Stimulated activated CD4-positive, alpha-beta T cell treated with anti-CD3 and anti-CD28 coated beads, Interleukin-4, amount 100 ng/mL, for 1 hour (primary cell): ENCODE data around the gene TSPAN9.

Source experiments
- DNase-seq: peaks from one replicate; pipeline ENCODE4 v3.0.0-alpha.2; 2020

The TSPAN9 gene

GRCh38 chr12:3195859-3196483 is 118.8 kb downstream of the TSPAN9 start:
- DNase-seq: no peak

- no peak for DNase-seq
Observed at GRCh38 chr12:3196488-3196887, 119.3 kb downstream of the TSPAN9 start.

GRCh38 chr12:3197131-3197818 is 120.1 kb downstream of the TSPAN9 start:
- DNase-seq: no peak

- no peak for DNase-seq
Observed at GRCh38 chr12:3199551-3200031, 122.4 kb downstream of the TSPAN9 start.

- no peak for DNase-seq
Observed at GRCh38 chr12:3200032-3200617, 122.9 kb downstream of the TSPAN9 start.

- DNase-seq: no peak
Observed at GRCh38 chr12:3200814-3201233, 123.6 kb downstream of the TSPAN9 start.

GRCh38 chr12:3201339-3202051 is 124.3 kb downstream of the TSPAN9 start:
- DNase-seq: no peak

GRCh38 chr12:3202096-3202495 is 124.9 kb downstream of the TSPAN9 start:
- no peak for DNase-seq

GRCh38 chr12:3202734-3203446 is 125.7 kb downstream of the TSPAN9 start:
- DNase-seq: peak; percentile 57

GRCh38 chr12:3203713-3204112 is 126.5 kb downstream of the TSPAN9 start:
- DNase-seq: no peak

GRCh38 chr12:3204143-3204542 is 127.0 kb downstream of the TSPAN9 start:
- DNase-seq: no peak

GRCh38 chr12:3204730-3205531 is 127.8 kb downstream of the TSPAN9 start:
- DNase-seq: no peak

- DNase-seq: no peak
Observed at GRCh38 chr12:3205742-3206519, 128.8 kb downstream of the TSPAN9 start.

GRCh38 chr12:3206536-3207072 is 129.4 kb downstream of the TSPAN9 start:
- no peak for DNase-seq

- DNase-seq: no peak
Observed at GRCh38 chr12:3207175-3207574, 130.0 kb downstream of the TSPAN9 start.

GRCh38 chr12:3207858-3208257 is 130.7 kb downstream of the TSPAN9 start:
- DNase-seq: no peak

GRCh38 chr12:3213188-3213587 is 136.0 kb downstream of the TSPAN9 start:
- DNase-seq: no peak

GRCh38 chr12:3213768-3214167 is 136.6 kb downstream of the TSPAN9 start:
- DNase-seq: no peak

- no peak for DNase-seq
Observed at GRCh38 chr12:3214526-3215365, 137.6 kb downstream of the TSPAN9 start.

- no peak for DNase-seq
Observed at GRCh38 chr12:3215410-3215975, 138.3 kb downstream of the TSPAN9 start.
